Smooth muscle cell of the pulmonary artery (primary cell): ENCODE data around the gene TSHZ2. TPM values are rescaled to one million over a fixed set of nuclear protein-coding genes. Genes with fewer than 3 reads are reported as not detected.

Experiments used
- total RNA-seq: library from RNA; depleted of rRNA; stranded (reverse); fragments of >200 nt; gene quantifications from 2 replicates; pipeline ENCODE4 v1.2.3, GENCODE V29; 2014

TSHZ2 gene, protein sequence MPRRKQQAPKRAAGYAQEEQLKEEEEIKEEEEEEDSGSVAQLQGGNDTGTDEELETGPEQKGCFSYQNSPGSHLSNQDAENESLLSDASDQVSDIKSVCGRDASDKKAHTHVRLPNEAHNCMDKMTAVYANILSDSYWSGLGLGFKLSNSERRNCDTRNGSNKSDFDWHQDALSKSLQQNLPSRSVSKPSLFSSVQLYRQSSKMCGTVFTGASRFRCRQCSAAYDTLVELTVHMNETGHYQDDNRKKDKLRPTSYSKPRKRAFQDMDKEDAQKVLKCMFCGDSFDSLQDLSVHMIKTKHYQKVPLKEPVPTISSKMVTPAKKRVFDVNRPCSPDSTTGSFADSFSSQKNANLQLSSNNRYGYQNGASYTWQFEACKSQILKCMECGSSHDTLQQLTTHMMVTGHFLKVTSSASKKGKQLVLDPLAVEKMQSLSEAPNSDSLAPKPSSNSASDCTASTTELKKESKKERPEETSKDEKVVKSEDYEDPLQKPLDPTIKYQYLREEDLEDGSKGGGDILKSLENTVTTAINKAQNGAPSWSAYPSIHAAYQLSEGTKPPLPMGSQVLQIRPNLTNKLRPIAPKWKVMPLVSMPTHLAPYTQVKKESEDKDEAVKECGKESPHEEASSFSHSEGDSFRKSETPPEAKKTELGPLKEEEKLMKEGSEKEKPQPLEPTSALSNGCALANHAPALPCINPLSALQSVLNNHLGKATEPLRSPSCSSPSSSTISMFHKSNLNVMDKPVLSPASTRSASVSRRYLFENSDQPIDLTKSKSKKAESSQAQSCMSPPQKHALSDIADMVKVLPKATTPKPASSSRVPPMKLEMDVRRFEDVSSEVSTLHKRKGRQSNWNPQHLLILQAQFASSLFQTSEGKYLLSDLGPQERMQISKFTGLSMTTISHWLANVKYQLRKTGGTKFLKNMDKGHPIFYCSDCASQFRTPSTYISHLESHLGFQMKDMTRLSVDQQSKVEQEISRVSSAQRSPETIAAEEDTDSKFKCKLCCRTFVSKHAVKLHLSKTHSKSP (N-terminal part only)
- 0.26 and 3.1 TPM in 2 replicates for total RNA-seq

DNA sequence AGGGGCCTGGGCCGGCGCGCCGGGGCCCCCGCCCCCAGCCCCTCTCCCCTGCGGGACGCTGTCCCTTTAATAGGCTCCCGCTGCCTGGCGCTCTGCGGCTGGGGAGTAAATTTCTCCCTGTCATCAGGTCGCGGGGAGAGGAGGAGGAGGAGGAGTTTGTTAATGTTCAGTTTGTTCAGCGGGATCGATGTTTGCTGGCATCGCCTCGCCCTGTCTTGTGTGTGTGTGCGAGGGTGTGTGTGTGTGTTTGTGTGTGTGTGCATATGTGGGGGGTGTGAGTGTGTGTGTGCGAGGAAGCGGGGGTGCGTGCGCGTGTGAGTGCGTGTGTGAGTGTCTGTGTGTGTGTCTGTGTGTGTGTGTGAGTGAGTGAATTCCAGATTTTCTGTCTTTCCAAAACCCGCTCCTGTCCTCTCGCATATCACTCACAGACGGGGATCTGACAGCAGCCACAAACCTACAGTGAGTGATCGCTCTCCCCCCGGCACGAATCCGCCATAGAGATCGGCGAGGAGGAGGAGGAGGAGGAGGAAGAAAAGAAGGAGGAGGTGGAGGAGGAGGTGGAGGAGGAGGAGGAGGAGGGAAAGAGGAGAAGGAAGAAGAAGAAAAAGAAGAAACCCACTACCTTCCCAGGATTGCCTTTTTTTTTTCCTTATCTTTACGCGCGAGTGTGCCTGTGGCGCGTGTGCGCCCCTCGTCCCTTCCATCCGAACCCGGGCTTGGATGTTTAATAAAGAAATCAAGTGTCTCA lies at the start of gene TSHZ2:
TSS of gene TSHZ2 (plus strand) at position 169 of the 748 bp plus-strand sequence. CDS start 936 bp downstream, outside the sequence.

